Glomerular visceral epithelial cell (primary cell): ENCODE data around the gene ARMH3.

Experiments
- DNase-seq: peaks from one replicate; pipeline ENCODE4 v3.0.0-alpha.2; 2016; ENCODE audit errors: extremely low spot score

The ARMH3 gene

DNA sequence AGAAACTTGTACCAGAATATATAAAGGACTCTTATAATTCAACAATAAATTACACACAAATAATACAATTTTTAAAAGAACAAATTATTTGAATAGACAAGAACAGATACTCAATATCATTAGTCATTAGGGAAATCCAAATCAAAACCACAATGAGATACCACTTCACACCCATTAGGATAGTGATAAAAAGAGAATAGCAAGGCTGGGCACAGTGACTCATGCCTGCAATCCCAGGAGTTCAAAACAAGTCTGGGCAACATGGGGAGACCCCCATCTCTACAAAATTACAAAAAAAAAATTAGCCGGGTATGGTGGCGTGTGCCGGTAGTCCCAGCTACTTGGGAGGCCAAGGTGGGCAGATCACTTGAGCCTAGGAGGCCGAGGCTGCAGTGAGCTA, 160.2 kb downstream of the ARMH3 start:
- no peak for DNase-seq

- DNase-seq = no peak
Measured at GRCh38 chr10:101894742-101895141, 161.2 kb downstream of the ARMH3 start.

GRCh38 chr10:101894266-101894665, 161.7 kb downstream of the ARMH3 start:
- no peak for DNase-seq

GRCh38 chr10:101893510-101894120, 162.4 kb downstream of the ARMH3 start:
- DNase-seq = no peak

GRCh38 chr10:101892782-101893391, 163.1 kb downstream of the ARMH3 start:
- no peak for DNase-seq

- DNase-seq = peak; percentile 71
Measured at GRCh38 chr10:101889256-101890210, 166.4 kb downstream of the ARMH3 start.

DNA sequence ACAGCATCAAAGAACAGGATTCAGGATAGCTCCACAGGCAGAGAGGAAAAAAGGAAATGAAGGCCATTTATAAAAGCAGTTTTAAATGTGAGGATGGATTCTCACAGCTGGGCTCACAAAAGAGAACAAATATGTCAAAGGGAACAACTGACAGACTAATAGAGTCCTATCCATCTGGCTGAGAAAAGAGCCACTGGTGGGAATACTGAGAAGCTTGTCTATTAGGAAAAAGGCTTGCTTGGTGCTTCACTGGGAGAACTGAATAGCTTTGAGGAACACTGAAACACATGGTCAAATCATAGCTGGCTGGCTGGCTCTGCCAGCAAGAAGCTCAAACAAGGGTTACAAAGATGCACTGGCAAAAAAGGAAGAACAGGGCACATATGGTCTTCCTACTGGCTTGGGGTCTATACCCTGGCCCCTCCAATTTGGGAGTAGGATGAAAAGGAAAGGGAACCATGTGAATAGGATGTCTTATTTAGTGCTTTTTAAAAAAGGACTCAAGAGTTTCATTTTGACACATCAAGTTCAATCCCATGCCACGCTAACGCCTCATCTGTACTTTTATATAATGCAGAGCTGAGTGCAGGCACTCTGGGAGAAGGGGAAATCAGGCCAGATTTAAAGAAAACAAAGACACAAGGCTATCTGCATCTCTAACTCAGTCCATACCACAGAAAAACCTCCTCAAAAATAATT, 167.6 kb downstream of the ARMH3 start:
- no peak for DNase-seq

DNA sequence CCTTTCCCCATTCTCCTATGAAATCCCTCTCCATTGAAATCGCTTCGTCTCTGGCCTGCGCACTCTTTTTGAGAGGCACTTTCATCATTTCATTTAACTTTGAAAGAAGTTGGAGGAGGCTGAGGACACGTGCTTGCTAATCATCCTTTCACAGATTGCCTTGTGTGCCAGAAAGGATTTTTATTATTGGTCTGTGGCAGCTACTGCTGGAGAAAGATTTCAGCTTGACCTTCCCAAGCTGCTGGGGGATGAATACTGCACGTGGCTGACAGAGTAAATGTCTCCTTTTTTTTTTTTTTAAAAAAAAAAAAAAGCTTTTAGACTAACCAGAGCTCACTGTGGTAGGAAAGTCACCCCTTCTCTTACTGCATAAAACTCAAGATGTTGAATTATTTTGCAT, 168.2 kb downstream of the ARMH3 start:
- DNase-seq = no peak

- DNase-seq = no peak
Measured at GRCh38 chr10:101886521-101887312, 169.3 kb downstream of the ARMH3 start.

- no peak for DNase-seq
Measured at GRCh38 chr10:101881036-101881774, 174.8 kb downstream of the ARMH3 start.

GRCh38 chr10:101880232-101880573, 175.8 kb downstream of the ARMH3 start:
- no peak for DNase-seq

DNA sequence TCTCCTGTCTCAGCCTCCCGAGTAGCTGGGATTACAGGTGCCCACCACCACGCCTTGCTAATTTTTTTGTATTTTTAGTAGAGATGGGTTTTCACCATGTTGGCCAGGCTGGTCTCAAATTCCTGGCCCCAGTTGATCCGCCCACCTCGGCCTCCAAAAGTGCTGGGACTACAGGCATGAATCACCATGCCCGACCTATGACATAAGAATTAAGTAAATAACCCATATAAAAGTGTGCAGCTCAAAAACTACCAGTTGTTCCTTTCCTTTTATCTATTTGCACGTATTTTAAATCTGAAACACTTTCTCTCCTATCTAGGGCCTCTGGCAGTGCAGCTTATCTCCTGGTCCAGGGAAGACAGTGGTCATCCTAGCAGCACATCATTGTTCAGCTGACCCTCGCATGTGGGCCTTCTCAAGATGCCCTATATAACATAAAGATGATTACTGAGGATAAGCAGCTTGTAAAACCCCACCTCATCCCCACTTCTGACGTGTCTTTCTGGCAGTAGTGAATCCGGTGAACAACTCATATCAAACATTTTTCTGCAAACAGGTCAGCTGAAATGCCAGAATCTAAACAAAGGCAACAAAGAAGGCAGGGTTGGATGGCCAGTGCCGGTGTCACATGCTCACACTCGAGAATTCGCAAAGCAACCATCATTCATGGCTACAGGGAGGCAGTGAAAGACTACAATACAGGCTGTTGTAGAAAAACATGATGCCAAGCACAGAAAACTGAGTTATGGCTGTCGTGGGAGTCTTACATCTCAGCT, 176.3 kb downstream of the ARMH3 start:
- DNase-seq = no peak

DNA sequence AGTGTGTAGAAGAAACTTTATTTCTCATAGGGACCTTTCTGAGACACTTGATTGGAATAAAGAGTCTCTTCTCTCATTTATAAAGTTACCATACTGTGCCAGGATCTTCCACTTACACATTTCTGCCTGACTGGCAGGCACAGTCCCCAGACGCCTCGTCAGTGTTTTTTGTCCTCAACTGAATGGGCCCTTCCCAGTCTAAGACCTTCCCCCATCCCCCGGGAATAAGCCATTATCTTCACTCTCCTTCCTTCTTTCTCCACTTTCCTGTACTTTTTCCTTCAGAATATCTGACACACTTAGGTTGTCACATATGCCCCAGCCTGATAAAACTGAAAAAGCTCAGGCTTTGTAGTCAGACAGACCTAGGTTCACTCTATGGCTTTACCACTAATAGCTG, 177.1 kb downstream of the ARMH3 start:
- DNase-seq = no peak

- no peak for DNase-seq
Measured at GRCh38 chr10:101875068-101875688, 180.8 kb downstream of the ARMH3 start.

- DNase-seq = no peak
Measured at GRCh38 chr10:101874252-101874651, 181.7 kb downstream of the ARMH3 start.

DNA sequence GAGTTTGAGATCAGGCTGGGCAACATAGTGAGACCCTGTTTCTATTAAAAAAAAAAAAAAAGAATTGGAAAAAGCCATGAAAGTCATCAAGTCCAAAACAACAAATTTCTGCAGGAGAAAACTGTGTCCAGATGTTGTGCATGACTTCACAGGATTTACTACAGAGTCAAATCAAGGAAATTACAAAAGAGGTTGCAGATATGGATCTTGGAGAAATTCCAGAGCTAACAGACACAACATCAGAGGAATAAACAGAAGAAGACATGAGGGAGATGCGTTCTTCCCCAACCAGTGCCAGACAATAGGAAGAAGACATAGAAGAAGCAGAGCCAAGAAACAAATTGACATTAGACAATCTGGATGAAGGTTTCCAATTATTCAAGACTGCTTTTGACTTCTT, 188.0 kb downstream of the ARMH3 start:
- no peak for DNase-seq

DNA sequence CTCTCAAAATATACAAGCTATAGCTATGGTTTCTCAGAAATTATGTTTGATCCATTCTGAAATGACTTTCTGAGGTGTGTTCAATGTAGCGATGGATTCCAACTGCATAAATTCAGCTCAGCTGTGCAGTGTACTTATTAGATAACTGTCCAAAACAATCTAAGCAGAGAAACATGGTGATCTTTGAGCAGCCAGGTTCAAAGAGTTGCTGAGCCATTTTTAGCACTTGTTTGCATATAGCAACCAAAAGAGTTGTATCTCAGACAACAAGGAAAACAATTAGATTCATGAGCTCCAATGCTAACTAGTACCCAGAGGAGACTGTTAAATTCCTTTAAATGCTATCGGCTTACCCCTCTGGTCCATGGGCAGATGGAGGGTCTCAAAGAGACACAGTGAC, 196.4 kb downstream of the ARMH3 start:
- no peak for DNase-seq

- DNase-seq = no peak
Measured at GRCh38 chr10:101858723-101859500, 197.1 kb downstream of the ARMH3 start.
